WTC11 (cell line): ENCODE data around the gene NCLN.

Experiments
- CBFB ChIP-seq: sonication (generic); formaldehyde crosslinking; IDR thresholded peaks from 2 replicates; pipeline ENCODE4 v1.8.1; 2022; ENCODE audit warnings: mild to moderate bottlenecking, low read depth, missing genetic modification reagents
- ESRRA ChIP-seq: sonication (generic); formaldehyde crosslinking; IDR thresholded peaks from 2 replicates; pipeline ENCODE4 v1.8.1; 2022; ENCODE audit warnings: mild to moderate bottlenecking, missing genetic modification reagents, borderline replicate concordance
- ETV6 ChIP-seq: sonication (generic); formaldehyde crosslinking; IDR thresholded peaks from 2 replicates; pipeline ENCODE4 v1.8.1; 2022; ENCODE audit warnings: mild to moderate bottlenecking, missing genetic modification reagents
- FOXP1 ChIP-seq: sonication (generic); formaldehyde crosslinking; IDR thresholded peaks from 2 replicates; pipeline ENCODE4 v1.8.0; 2022; ENCODE audit warnings: missing genetic modification reagents, mild to moderate bottlenecking, moderate library complexity, borderline replicate concordance
- KAT7 ChIP-seq: sonication (generic); formaldehyde crosslinking; IDR thresholded peaks from 2 replicates; pipeline ENCODE4 v1.8.1; 2023; ENCODE audit warnings: missing genetic modification reagents, mild to moderate bottlenecking, borderline replicate concordance
- NFYB ChIP-seq: sonication (generic); formaldehyde crosslinking; conservative IDR thresholded peaks from 2 replicates; pipeline ENCODE4 v1.8.0; 2022; ENCODE audit warnings: low read depth, missing genetic modification reagents
- NR2C2 ChIP-seq: sonication (generic); formaldehyde crosslinking; IDR thresholded peaks from 2 replicates; pipeline ENCODE4 v1.8.0; 2022; ENCODE audit warnings: mild to moderate bottlenecking, missing genetic modification reagents
- RELA ChIP-seq: sonication (generic); formaldehyde crosslinking; IDR thresholded peaks from 2 replicates; pipeline ENCODE4 v1.8.1; 2022; ENCODE audit warnings: missing genetic modification reagents, mild to moderate bottlenecking, borderline replicate concordance
- SOX15 ChIP-seq: fragments of 250-450 bp; sonication (Bioruptor Pico); IDR thresholded peaks from 2 replicates; pipeline ENCODE4 v1.9.0; 2021; ENCODE audit warnings: mild to moderate bottlenecking
- ZNF232 ChIP-seq: sonication (generic); formaldehyde crosslinking; IDR thresholded peaks from 2 replicates; pipeline ENCODE4 v1.8.0; 2022; ENCODE audit warnings: mild to moderate bottlenecking, missing genetic modification reagents
- TF ChIP-seq, protein P1 (sequence below): fragments of 200-600 bp; IDR thresholded peaks from 2 replicates; pipeline ENCODE4 v1.8.0; 2022; ENCODE audit warnings: antibody characterized with exemption
- TF ChIP-seq, protein P2 (sequence below): sonication (generic); formaldehyde crosslinking; conservative IDR thresholded peaks from 2 replicates; pipeline ENCODE4 v1.8.1; 2022; ENCODE audit warnings: mild to moderate bottlenecking, missing genetic modification reagents

DNA sequence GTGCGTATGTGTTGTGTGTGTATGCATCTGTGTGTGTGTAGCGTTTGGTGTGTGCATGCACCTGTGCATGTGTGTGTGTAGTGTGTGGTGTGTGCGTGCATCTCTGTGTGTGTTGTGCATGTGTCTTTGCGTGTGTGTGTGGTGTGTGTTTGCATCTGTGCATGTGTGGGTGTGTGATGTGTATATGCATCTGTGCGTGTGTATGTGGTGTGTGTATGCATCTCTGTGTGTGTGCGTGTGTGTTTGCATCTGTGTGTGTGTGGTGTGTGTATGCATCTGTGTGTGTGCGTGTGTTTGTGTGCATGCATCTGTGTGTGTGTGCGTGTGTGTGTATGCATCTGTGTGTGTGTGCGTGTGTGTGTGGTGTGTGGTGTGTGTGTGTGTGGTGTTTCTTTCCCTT is 59.3 kb downstream of the NCLN start:
- TF ChIP-seq NFYB (CRISPR knock-in tag) (no peak), ZNF232 (no peak), ESRRA (no peak), CBFB (CRISPR knock-in tag) (no peak), RELA (no peak), KAT7 (no peak), SOX15 (CRISPR knock-in tag) (no peak), FOXP1 (CRISPR knock-in tag) (no peak), NR2C2 (CRISPR knock-in tag) (no peak), ETV6 (CRISPR knock-in tag) (no peak)
- TF ChIP-seq, protein P1, sequence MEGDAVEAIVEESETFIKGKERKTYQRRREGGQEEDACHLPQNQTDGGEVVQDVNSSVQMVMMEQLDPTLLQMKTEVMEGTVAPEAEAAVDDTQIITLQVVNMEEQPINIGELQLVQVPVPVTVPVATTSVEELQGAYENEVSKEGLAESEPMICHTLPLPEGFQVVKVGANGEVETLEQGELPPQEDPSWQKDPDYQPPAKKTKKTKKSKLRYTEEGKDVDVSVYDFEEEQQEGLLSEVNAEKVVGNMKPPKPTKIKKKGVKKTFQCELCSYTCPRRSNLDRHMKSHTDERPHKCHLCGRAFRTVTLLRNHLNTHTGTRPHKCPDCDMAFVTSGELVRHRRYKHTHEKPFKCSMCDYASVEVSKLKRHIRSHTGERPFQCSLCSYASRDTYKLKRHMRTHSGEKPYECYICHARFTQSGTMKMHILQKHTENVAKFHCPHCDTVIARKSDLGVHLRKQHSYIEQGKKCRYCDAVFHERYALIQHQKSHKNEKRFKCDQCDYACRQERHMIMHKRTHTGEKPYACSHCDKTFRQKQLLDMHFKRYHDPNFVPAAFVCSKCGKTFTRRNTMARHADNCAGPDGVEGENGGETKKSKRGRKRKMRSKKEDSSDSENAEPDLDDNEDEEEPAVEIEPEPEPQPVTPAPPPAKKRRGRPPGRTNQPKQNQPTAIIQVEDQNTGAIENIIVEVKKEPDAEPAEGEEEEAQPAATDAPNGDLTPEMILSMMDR: no peak
- TF ChIP-seq, protein P2, sequence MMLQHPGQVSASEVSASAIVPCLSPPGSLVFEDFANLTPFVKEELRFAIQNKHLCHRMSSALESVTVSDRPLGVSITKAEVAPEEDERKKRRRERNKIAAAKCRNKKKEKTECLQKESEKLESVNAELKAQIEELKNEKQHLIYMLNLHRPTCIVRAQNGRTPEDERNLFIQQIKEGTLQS (CRISPR knock-in tag): no peak
